WTC11 (cell line): Measurements from ENCODE around the gene BLOC1S1. TPM values are rescaled to one million over a fixed set of nuclear protein-coding genes. Genes with fewer than 3 reads are reported as not detected.

Experiments used
- ATAC-seq: fragments of 200-7000 bp; cut with Tn5 transposase; 2 replicates; pipeline ENCODE4 v1.10.0; 2021; ENCODE audit warnings: mild to moderate bottlenecking, moderate library complexity
- CTCF ChIA-PET: fragments of 300-600 bp; sonication (Branson Sonifier 250); formaldehyde crosslinking; loops from one replicate; lab custom pipeline; 2021; ENCODE audit warnings: antibody characterized with exemption; lab: Charles Lee
- POLR2A ChIA-PET: fragments of 350-600 bp; sonication (Branson Sonifier 250); formaldehyde crosslinking; loops from one replicate; lab custom pipeline; 2021; ENCODE audit warnings: antibody characterized with exemption; lab: Charles Lee
- DNase-seq: peaks from one replicate; pipeline ENCODE4 v3.0.0; 2021; ENCODE audit warnings: low spot score
- H3K27ac Mint-ChIP-seq: 2 replicates; pipeline ENCODE4 v1.8.0; 2021; ENCODE audit warnings: mixed read lengths
- H3K27me3 Mint-ChIP-seq: 2 replicates; pipeline ENCODE4 v1.8.0; 2021; ENCODE audit warnings: low read depth, mild to moderate bottlenecking, moderate library complexity, mixed read lengths
- H3K36me3 Mint-ChIP-seq: 2 replicates; pipeline ENCODE4 v1.8.0; 2021; ENCODE audit warnings: mixed read lengths
- H3K4me1 Mint-ChIP-seq: 2 replicates; pipeline ENCODE4 v1.8.0; 2022; ENCODE audit warnings: mixed read lengths
- H3K4me3 Mint-ChIP-seq: 2 replicates; pipeline ENCODE4 v1.8.0; 2021; ENCODE audit warnings: mild to moderate bottlenecking, moderate library complexity, mixed read lengths
- H3K9me3 Mint-ChIP-seq: 2 replicates; pipeline ENCODE4 v1.8.0; 2021; ENCODE audit warnings: mixed read lengths
- CTCF ChIP-seq: fragments of 200-600 bp; IDR thresholded peaks from 2 replicates; pipeline ENCODE4 v1.8.0; 2022; ENCODE audit warnings: antibody characterized with exemption
- ELF4 ChIP-seq: sonication (generic); formaldehyde crosslinking; IDR thresholded peaks from 2 replicates; pipeline ENCODE4 v1.8.1; 2022; ENCODE audit warnings: low read depth, mild to moderate bottlenecking, moderate library complexity, missing genetic modification reagents
- ESRRA ChIP-seq: sonication (generic); formaldehyde crosslinking; IDR thresholded peaks from 2 replicates; pipeline ENCODE4 v1.8.1; 2022; ENCODE audit warnings: mild to moderate bottlenecking, missing genetic modification reagents, borderline replicate concordance
- ETV6 ChIP-seq: sonication (generic); formaldehyde crosslinking; IDR thresholded peaks from 2 replicates; pipeline ENCODE4 v1.8.1; 2022; ENCODE audit warnings: mild to moderate bottlenecking, missing genetic modification reagents
- FOXK1 ChIP-seq: sonication (generic); formaldehyde crosslinking; IDR thresholded peaks from 2 replicates; pipeline ENCODE4 v1.8.0; 2022; ENCODE audit warnings: mild to moderate bottlenecking, moderate library complexity, missing genetic modification reagents
- MAX ChIP-seq: sonication (generic); formaldehyde crosslinking; IDR thresholded peaks from 2 replicates; pipeline ENCODE4 v1.8.0; 2022; ENCODE audit warnings: mild to moderate bottlenecking, missing genetic modification reagents
- NFATC4 ChIP-seq: fragments of 250-450 bp; sonication (Bioruptor Pico); IDR thresholded peaks from 2 replicates; pipeline ENCODE4 v1.9.0; 2021; ENCODE audit warnings: mild to moderate bottlenecking
- SP1 ChIP-seq: sonication (generic); formaldehyde crosslinking; conservative IDR thresholded peaks from 2 replicates; pipeline ENCODE4 v1.8.1; 2022; ENCODE audit warnings: missing genetic modification reagents
- TEAD4 ChIP-seq: sonication (generic); formaldehyde crosslinking; IDR thresholded peaks from 2 replicates; pipeline ENCODE4 v1.8.0; 2022; ENCODE audit warnings: mild to moderate bottlenecking, missing genetic modification reagents
- ZBTB21 ChIP-seq: sonication (generic); formaldehyde crosslinking; IDR thresholded peaks from 2 replicates; pipeline ENCODE4 v1.8.1; 2023; ENCODE audit warnings: mild to moderate bottlenecking, missing genetic modification reagents, borderline replicate concordance
- ZNF121 ChIP-seq: sonication (generic); formaldehyde crosslinking; IDR thresholded peaks from 2 replicates; pipeline ENCODE4 v1.8.0; 2023; ENCODE audit warnings: missing genetic modification reagents
- ZNF263 ChIP-seq: sonication (generic); formaldehyde crosslinking; IDR thresholded peaks from 2 replicates; pipeline ENCODE4 v1.8.1; 2022; ENCODE audit warnings: low read depth, mild to moderate bottlenecking, moderate library complexity, missing genetic modification reagents
- ZNF532 ChIP-seq: fragments of 250-450 bp; sonication (Bioruptor Pico); IDR thresholded peaks from 2 replicates; pipeline ENCODE4 v1.9.0; 2021; ENCODE audit warnings: mild to moderate bottlenecking, borderline replicate concordance
- total RNA-seq: library from RNA; stranded (reverse); gene quantifications from 3 replicates; pipeline ENCODE4 v1.2.3, GENCODE V29; 2021
- TF ChIP-seq, protein P1 (sequence below): sonication (generic); formaldehyde crosslinking; IDR thresholded peaks from 2 replicates; pipeline ENCODE4 v1.8.1; 2023; ENCODE audit warnings: mild to moderate bottlenecking, missing genetic modification reagents
- TF ChIP-seq, protein P2 (sequence below): sonication (generic); formaldehyde crosslinking; IDR thresholded peaks from 2 replicates; pipeline ENCODE4 v1.8.1; 2023; ENCODE audit warnings: mild to moderate bottlenecking, moderate library complexity, missing genetic modification reagents
- TF ChIP-seq, protein P3 (sequence below): fragments of 250-450 bp; sonication (Bioruptor Pico); IDR thresholded peaks from 2 replicates; pipeline ENCODE4 v1.8.0; 2021; ENCODE audit warnings: mild to moderate bottlenecking

Gene BLOC1S1
- total RNA-seq, 1 experiment from 2014 or later = 81.9 TPM

DNA sequence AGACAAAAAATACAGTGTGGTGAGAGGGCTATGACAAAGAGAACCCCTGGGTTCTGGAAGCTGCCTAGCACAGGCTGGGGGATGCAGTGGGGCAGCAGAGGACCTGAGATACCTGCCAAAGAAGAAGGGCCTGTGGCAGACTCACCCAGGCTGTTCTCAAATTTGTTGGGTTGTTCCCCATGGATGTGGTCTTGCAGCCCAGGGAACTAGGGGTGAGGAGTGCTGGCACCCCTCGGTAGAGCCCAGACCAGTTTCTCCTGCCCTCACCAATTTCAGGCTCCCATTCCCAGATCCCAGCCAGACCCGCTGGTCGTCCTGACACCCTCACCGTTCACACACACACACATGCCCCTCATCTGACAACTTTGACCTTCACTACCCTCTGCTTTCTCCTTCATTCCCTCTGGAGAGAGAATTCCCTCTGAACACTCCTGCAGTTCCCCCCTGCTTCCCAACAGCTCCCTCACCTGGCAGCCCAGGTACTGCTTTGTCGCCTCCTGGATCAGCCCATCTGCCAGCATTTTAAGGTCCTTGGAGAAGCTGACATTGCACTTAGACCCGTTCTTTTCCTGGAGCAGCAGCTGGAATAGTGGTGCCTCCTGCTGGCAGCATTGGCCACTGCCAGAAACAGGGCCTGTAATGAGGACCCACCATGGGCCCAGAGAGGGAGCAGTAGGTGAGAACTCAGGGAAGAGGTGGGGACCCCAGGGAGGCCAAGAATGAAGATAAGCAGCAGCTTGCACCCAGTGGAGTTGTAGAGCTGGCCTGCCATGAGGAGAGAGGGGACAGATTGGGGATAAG, 21.1 kb downstream of the BLOC1S1 start:
- H3K4me3 Mint-ChIP-seq = peak overlapping the region; percentile 81
- H3K27ac Mint-ChIP-seq = peak overlapping the region; percentile 72
- H3K36me3 Mint-ChIP-seq = no peaks in the 10 kb centered on the region
- TF ChIP-seq ZNF121 (CRISPR knock-in tag) (peak; percentile 29; the same call in 1 of the 2 replicates), TEAD4 (no peak), CTCF (peak; percentile 43; the same call in 1 of the 2 replicates), NFATC4 (CRISPR knock-in tag) (no peak), ZNF263 (no peak), ZBTB21 (CRISPR knock-in tag) (no peak), MAX (CRISPR knock-in tag) (0 out of 2 replicates have a peak, but pooled peaks have one; percentile 42), ELF4 (no peak), ETV6 (CRISPR knock-in tag) (0 out of 2 replicates have a peak, but pooled peaks have one; percentile 16), ZNF532 (no peak), SP1 (CRISPR knock-in tag) (peak; percentile 59; the same call in 1 of the 2 replicates), FOXK1 (CRISPR knock-in tag) (0 out of 2 replicates have a peak, but pooled peaks have one; percentile 19), ESRRA (CRISPR knock-in tag) (peak; percentile 83; the same call in 1 of the 2 replicates)
- TF ChIP-seq, protein P1, sequence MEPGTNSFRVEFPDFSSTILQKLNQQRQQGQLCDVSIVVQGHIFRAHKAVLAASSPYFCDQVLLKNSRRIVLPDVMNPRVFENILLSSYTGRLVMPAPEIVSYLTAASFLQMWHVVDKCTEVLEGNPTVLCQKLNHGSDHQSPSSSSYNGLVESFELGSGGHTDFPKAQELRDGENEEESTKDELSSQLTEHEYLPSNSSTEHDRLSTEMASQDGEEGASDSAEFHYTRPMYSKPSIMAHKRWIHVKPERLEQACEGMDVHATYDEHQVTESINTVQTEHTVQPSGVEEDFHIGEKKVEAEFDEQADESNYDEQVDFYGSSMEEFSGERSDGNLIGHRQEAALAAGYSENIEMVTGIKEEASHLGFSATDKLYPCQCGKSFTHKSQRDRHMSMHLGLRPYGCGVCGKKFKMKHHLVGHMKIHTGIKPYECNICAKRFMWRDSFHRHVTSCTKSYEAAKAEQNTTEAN = no peak
- TF ChIP-seq, protein P2, sequence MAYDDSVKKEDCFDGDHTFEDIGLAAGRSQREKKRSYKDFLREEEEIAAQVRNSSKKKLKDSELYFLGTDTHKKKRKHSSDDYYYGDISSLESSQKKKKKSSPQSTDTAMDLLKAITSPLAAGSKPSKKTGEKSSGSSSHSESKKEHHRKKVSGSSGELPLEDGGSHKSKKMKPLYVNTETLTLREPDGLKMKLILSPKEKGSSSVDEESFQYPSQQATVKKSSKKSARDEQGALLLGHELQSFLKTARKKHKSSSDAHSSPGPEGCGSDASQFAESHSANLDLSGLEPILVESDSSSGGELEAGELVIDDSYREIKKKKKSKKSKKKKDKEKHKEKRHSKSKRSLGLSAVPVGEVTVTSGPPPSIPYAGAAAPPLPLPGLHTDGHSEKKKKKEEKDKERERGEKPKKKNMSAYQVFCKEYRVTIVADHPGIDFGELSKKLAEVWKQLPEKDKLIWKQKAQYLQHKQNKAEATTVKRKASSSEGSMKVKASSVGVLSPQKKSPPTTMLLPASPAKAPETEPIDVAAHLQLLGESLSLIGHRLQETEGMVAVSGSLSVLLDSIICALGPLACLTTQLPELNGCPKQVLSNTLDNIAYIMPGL (CRISPR knock-in tag) = peak; percentile 81; the same call in 1 of the 2 replicates
- TF ChIP-seq, protein P3, sequence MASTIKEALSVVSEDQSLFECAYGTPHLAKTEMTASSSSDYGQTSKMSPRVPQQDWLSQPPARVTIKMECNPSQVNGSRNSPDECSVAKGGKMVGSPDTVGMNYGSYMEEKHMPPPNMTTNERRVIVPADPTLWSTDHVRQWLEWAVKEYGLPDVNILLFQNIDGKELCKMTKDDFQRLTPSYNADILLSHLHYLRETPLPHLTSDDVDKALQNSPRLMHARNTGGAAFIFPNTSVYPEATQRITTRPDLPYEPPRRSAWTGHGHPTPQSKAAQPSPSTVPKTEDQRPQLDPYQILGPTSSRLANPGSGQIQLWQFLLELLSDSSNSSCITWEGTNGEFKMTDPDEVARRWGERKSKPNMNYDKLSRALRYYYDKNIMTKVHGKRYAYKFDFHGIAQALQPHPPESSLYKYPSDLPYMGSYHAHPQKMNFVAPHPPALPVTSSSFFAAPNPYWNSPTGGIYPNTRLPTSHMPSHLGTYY (CRISPR knock-in tag) = no peak
- H3K4me1 Mint-ChIP-seq = peaks cover 29% of the 10 kb centered on the region
- POLR2A ChIA-PET = interaction anchor here (0.6 to 2.7 kb wide), 6 partner anchors 8 to 92 kb away, joined by 3 to 16 read pairs (median 6); partner anchors contain the start of genes CD63, DNAJC14, ORMDL2 and SARNP
- CTCF ChIA-PET = interaction anchor here (0.6 to 3.8 kb wide), 53 partner anchors 7 to 452 kb away, joined by 3 to 160 read pairs (median 5); partner anchors contain the start of genes BLOC1S1, CD63, DGKA and DNAJC14
- ATAC-seq (peak; percentile 81), DNase-seq (peak; percentile 94)
- H3K9me3 Mint-ChIP-seq = no peaks in the 10 kb centered on the region
- H3K27me3 Mint-ChIP-seq = peaks cover 2% of the 10 kb centered on the region; the same call in 1 of the 2 replicates
